Urothelium cell line (cell line): ENCODE measurements around the gene MMP17.

ENCODE experiments used
- DNase-seq: peaks from one replicate; pipeline ENCODE4 v3.0.0; 2011; ENCODE audit warnings: low spot score, mixed read lengths
- FAIRE-seq: peaks from 2 replicates; lab custom pipeline; 2011; peaks lifted over from hg19 to GRCh38; lab: Jason Lieb, UNC

Gene MMP17

GRCh38 chr12:131827961-131828534 is at the start of gene MMP17:
Gene MMP17, plus strand, starts transcription at chr12:131828393. Its CDS starts 102 bp downstream, at chr12:131828495.
- DNase-seq (no peak), FAIRE-seq (no peak)

GRCh38 chr12:131779027-131779426 is 49.2 kb upstream of the MMP17 start:
- DNase-seq (no peak), FAIRE-seq (no peak)

DNA sequence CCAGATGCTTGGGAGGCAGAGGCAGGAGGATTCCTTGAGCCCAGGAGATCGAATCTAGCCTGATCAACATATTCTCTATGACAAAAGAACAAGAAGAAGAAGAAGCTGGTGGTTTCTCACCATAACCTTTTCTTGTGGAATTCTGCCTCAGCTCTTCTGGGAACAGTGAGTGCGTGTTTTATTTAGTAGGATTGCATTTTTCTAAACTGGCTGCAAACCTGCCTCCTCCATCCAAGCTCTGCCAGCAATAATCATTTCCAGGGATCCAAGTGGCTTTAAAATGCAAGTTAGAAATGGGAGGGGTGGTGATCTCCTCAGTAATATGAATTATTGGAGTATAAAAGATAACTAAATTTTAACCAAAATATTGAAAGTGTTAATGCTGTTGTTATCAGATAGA is 46.1 kb upstream of the MMP17 start:
- DNase-seq (no peak), FAIRE-seq (no peak)

DNA sequence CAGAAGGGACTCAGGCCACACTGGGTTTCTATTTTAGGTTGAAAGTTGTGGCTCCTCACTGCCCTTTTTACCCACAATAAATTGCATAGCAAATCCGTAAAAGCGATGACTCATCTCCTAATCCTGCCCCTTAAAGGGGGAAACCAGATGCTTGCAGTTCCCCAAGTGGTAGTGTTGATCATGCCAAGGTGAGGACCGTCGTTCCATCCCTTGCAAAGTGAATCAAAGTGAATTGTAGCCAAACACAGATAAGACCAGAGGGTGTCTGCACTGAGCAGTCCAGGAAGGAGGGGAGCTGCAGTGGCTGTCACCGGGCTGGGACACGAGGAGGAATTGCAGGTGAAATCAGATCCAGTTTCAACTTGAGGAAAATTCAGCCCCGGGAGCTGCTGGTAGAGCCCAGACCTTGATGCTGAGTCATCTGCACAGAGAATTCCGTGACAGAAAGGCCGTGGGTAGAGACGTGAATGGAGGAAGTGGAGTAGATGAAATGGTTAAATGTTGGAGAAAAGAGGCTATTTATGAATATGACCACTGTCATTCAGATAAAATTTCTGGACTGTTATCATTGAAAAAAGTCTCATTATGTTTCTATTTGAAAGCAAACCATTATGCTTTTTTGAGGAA is 44.2 kb upstream of the MMP17 start:
- FAIRE-seq (no peak), DNase-seq (peak; percentile 75)

DNA sequence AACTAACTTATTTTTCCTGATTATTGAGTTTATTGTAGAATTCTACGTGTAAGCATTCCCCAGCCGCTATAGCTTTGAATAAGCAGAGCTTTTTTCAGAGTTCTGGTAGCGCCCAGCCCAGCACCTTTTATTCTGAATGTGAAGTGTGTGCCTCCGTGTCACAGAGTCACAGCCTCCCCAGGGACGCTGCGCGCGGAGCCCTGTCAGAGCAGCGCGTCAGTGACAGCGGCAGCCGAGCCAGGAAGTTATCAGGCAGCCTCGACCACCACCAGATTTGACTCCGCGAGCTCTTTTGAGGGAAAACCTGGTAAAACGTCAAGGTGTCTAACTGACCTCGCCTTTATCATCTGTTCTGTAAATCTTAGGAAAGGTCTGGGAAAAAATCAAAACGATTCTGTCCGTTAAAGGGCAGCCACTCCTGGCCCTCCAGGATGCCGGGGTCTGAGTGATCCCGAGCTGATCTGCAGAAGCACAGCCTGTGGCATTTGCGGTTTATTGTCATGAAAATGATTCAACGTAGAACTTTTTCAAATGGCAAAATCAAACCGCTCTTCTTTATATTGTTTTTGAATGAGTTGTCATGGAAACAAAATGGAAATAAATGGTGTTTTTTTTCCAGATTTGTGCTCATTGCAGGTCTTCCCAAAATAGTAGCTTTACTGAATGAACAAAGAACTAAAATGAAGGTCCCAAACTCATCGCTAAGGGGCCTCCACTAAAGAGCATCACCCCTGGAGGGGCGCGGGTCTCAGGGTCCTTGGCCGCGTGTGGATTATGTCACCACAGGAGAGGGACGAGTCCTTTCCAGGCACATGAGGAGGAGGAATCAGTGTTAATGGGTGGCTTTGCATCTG is 43.1 kb upstream of the MMP17 start:
- FAIRE-seq = no peak
- DNase-seq = no peak

DNA sequence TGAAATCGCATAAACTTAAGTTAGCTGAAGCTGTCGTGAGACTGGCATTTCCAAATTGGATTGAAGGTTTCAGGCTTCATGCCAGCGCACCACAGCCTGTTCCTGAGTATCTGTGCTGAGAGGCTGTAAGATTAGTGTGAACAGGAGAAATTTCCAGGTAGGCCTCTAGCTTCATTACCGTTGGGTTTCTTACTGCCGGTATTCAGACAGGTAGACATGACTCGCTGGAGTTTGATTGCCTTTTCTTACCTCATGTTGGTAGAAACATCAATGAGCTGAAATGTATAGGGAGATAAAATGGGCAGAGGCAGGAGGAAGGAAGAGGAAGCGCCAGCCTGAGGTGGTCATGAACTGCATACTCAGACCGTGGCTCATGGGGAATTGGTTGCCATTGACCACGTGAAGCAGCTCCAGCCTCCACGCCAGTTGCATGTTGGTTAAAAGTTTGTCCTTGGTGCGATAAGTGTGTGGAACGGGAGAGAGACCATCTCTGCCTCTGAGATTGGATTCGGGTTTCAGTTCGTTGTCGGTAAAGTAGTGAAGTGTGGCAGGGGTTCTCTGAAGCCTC is 42.3 kb upstream of the MMP17 start:
- no peak for DNase-seq
- no peak for FAIRE-seq

- DNase-seq = no peak
- FAIRE-seq = no peak
These were observed 41.9 kb upstream of the MMP17 start for GRCh38 chr12:131786331-131786730.

- FAIRE-seq = no peak
- no peak for DNase-seq
These were observed 41.0 kb upstream of the MMP17 start for GRCh38 chr12:131787143-131787660.

GRCh38 chr12:131788070-131788469 is 40.1 kb upstream of the MMP17 start:
- DNase-seq (no peak), FAIRE-seq (no peak)

GRCh38 chr12:131789638-131790037 is 38.6 kb upstream of the MMP17 start:
- no peak for DNase-seq
- no peak for FAIRE-seq

GRCh38 chr12:131793243-131794022 is 34.8 kb upstream of the MMP17 start:
- FAIRE-seq (no peak), DNase-seq (no peak)

DNA sequence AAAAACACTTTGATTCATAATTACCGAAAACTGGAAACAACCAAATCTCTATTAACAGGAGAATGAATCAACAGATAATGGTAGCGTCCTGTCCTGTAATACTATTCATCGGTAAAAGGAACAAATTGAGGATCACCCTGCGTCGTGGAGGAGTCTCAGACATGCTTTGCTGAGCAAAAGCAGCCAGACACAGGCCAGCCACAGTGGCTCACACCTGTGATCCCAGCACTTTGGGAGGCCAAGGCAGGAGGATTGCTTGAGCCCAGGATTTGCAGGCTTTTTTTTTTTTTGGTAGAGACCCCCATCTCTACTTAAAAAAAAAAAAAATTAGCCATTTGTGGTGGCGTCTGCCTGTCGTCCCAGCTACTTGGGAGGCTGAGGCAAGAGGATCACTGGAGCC is 34.1 kb upstream of the MMP17 start:
- FAIRE-seq (no peak), DNase-seq (no peak)

DNA sequence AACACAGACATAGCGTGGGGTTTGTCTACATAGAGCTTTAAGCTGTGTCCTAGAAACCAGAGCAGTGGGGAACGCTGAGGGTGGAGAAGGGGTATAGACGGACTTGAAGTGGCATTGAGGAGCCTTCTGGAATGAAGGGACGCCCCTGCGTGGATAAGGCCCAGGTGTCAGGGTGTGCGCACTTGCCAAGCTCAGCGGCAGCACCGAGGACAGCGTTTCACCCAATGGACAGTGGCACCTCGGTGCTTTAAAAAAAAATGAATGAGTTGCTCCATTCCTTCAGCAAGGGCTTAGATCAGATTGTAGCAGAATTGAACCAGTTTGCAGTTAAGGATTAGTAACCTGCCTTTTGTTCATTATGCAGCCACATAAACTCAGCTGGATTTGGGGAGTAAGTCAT is 33.6 kb upstream of the MMP17 start:
- FAIRE-seq = no peak
- DNase-seq = no peak

DNA sequence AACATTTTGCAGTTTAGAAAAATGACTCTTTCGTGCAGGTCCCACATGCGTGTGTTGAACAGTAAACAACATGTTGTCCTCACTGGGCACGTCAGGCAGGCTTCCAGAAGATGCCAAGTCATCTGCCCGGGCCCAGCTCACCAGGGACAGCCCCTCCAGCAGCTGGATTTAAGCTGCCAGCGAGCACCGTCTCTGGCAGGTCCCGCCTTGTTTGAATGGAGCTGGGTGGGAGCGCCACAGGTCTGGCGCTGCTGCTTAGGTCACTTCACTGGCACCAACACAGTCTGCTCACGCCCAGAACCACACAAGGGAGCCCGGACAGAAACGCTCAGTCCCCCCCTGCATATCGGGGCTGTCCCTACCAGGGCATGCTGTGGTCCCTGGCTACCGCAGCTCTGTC is 33.1 kb upstream of the MMP17 start:
- DNase-seq (no peak), FAIRE-seq (no peak)

DNA sequence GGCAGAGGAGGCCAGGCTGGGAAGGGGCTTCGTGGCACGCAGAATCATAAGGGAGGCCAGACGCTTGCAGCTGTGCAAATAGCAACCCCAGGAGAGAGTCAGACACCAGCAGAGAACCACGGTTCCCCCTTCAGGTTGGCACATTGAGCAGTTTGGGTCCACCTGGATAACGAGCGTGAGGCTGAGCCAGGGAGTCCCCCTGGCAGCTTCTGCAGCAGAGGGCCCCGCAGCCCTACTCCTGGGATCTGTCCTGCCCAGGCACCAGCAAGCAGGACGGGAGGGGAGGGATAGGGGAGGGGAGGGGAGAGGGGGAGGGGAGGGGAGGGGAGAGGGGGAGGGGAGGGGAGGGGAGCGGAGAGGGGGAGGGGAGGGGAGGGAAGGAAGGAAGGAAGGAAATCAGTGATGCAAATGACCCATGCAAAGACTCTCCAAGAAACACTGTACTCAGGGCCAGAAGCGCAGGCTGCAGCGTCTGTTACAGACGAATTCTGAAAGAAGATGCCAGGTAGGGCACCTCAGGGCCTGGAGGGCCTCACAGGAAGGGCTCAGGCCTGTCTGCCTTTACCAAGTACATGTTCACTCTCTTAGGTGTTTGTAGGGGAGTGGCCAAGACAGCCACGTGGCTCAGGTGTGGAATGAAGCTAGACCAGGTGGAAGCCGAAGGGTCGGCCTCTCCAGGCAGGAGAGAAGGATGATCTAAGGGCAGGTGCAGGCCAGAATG is 32.3 kb upstream of the MMP17 start:
- DNase-seq (no peak), FAIRE-seq (no peak)

DNA sequence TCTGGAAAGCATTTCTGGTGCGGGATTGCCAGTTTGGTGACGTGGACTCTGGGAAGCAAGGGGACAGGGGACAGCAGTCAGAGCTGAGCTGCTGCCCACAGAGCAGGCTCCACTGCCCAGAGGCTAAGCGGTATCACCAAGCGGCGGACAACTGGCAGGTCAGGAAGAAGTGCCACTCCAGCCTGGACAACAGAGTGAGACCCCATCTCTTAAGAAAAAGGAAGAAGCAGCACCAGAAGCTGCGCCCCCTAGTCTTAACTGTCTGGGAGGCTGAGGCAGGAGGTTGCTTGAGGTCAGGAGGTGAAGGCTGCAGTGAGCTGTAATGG is 31.8 kb upstream of the MMP17 start:
- DNase-seq = no peak
- FAIRE-seq = no peak

- DNase-seq = no peak
- no peak for FAIRE-seq
These were observed 31.2 kb upstream of the MMP17 start for GRCh38 chr12:131796754-131797587.

GRCh38 chr12:131797588-131797934 is 30.6 kb upstream of the MMP17 start:
- FAIRE-seq (no peak), DNase-seq (no peak)

GRCh38 chr12:131799195-131799594 is 29.0 kb upstream of the MMP17 start:
- no peak for FAIRE-seq
- DNase-seq = no peak
